ENCODE data around the gene PROK2.

Gene PROK2

GRCh38 chr3:71809321-71810026 is 24.5 kb upstream of the PROK2 start:
- H2AFZ ChIP-seq (ENCODE audit: low read length, unreplicated experiment): no peak overlapping the region
- H3K4me1 ChIP-seq (ENCODE audit: control insufficient read depth, insufficient read depth, low read length, unreplicated experiment): no peaks in the 10 kb centered on the region
- H3K27me3 ChIP-seq (ENCODE audit: insufficient read depth, low read length): peaks cover 56% of the 10 kb centered on the region
- no peak overlapping the region for H3K4me3 ChIP-seq (ENCODE audit: low read depth, low read length)
- H3K36me3 ChIP-seq (ENCODE audit: insufficient read depth, low read length): no peaks in the 10 kb centered on the region
- no peaks in the 10 kb centered on the region for H3K79me2 ChIP-seq (ENCODE audit: control insufficient read depth, insufficient read depth, low read length, unreplicated experiment)
- no peak overlapping the region for H3K27ac ChIP-seq (ENCODE audit: low read depth, low read length)

DNA sequence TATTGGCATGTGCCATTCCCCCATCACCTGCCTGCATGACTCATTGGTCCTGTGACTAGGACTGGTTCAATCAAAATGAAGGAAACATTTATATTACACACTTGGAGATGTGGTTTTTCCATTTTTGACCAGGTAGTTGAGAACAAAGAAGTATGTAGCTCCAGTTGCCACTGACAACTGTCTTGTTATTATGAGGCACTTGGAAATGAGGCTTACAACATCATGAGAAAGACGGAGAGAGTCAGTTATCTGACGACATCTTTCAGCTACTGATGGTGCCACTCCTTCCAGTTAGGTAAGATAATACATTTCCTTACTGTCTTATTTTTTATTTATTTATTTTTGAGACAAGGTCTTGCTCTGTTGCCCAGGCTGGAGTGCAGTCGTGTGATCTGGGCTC is 21.8 kb upstream of the PROK2 start:
- Histone ChIP-seq H3K27me3 (ENCODE audit: insufficient read depth, low read length) (peaks cover 52% of the 10 kb centered on the region), H3K4me3 (ENCODE audit: low read depth, low read length) (no peak overlapping the region), H3K79me2 (ENCODE audit: control insufficient read depth, insufficient read depth, low read length, unreplicated experiment) (no peaks in the 10 kb centered on the region), H2AFZ (ENCODE audit: low read length, unreplicated experiment) (no peak overlapping the region), H3K27ac (ENCODE audit: low read depth, low read length) (no peak overlapping the region), H3K4me1 (ENCODE audit: control insufficient read depth, insufficient read depth, low read length, unreplicated experiment) (no peaks in the 10 kb centered on the region), H3K36me3 (ENCODE audit: insufficient read depth, low read length) (no peaks in the 10 kb centered on the region)

DNA sequence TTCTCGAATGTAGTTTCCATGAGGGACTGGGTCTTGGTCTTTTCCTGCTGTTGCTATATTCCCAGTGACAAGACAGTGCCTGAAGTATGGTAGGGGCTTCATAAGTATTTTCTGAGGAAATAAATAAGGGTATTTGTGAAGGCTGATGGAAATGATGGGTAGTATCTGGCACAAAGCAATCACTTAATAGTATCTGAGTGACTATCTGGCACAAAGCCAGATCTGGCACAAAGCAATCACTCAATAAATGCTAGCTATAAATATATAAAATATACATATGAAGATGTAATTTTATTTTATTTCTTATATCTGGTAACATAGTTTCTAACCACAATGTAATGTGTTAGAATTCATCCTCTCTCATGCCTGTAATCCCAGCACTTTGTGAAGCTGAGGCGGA is 20.7 kb upstream of the PROK2 start:
- Histone ChIP-seq H2AFZ (ENCODE audit: low read length, unreplicated experiment) (no peak overlapping the region), H3K79me2 (ENCODE audit: control insufficient read depth, insufficient read depth, low read length, unreplicated experiment) (no peaks in the 10 kb centered on the region)

DNA sequence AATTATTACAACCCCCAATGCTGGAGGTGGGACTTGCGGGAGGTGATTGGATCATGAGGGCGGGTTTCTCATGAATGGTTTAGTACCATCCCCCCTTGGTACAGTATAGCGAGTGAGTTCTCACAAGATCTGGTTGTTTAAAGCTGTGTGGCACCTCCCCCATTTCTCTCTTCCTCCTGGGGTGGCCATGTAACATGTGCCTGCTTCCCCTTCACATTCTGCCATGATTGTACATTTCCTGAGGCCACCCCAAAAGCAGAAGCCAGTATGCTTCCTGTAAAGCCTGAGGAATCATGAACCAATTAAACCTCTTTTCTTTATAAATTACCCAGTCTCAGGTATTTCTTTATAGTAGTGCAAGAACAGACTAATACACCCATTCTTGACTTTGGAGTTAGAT is 20.3 kb upstream of the PROK2 start:
- H3K36me3 ChIP-seq (ENCODE audit: insufficient read depth, low read length): no peaks in the 10 kb centered on the region
- peaks cover 63% of the 10 kb centered on the region for H3K27me3 ChIP-seq (ENCODE audit: insufficient read depth, low read length)
- H2AFZ ChIP-seq (ENCODE audit: low read length, unreplicated experiment): no peak overlapping the region
- H3K4me1 ChIP-seq (ENCODE audit: control insufficient read depth, insufficient read depth, low read length, unreplicated experiment): no peaks in the 10 kb centered on the region
- no peaks in the 10 kb centered on the region for H3K79me2 ChIP-seq (ENCODE audit: control insufficient read depth, insufficient read depth, low read length, unreplicated experiment)
- no peak overlapping the region for H3K27ac ChIP-seq (ENCODE audit: low read depth, low read length)
- no peak overlapping the region for H3K4me3 ChIP-seq (ENCODE audit: low read depth, low read length)

More for the DNA sequence above, 20.7 kb upstream of the PROK2 start:
- Histone ChIP-seq H3K27me3 (ENCODE audit: insufficient read depth, low read length) (peaks cover 63% of the 10 kb centered on the region), H3K4me3 (ENCODE audit: low read depth, low read length) (no peak overlapping the region), H3K4me1 (ENCODE audit: control insufficient read depth, insufficient read depth, low read length, unreplicated experiment) (no peaks in the 10 kb centered on the region), H3K27ac (ENCODE audit: low read depth, low read length) (no peak overlapping the region), H3K36me3 (ENCODE audit: insufficient read depth, low read length) (no peaks in the 10 kb centered on the region)

- no peak overlapping the region for H2AFZ ChIP-seq (ENCODE audit: low read length, unreplicated experiment)
- no peaks in the 10 kb centered on the region for H3K4me1 ChIP-seq (ENCODE audit: control insufficient read depth, insufficient read depth, low read length, unreplicated experiment)
- no peak overlapping the region for H3K27ac ChIP-seq (ENCODE audit: low read depth, low read length)
- no peak overlapping the region for H3K4me3 ChIP-seq (ENCODE audit: low read depth, low read length)
- no peaks in the 10 kb centered on the region for H3K79me2 ChIP-seq (ENCODE audit: control insufficient read depth, insufficient read depth, low read length, unreplicated experiment)
- no peaks in the 10 kb centered on the region for H3K36me3 ChIP-seq (ENCODE audit: insufficient read depth, low read length)
- peaks cover 64% of the 10 kb centered on the region for H3K27me3 ChIP-seq (ENCODE audit: insufficient read depth, low read length)
Measured at GRCh38 chr3:71803248-71803647, 18.3 kb upstream of the PROK2 start.

DNA sequence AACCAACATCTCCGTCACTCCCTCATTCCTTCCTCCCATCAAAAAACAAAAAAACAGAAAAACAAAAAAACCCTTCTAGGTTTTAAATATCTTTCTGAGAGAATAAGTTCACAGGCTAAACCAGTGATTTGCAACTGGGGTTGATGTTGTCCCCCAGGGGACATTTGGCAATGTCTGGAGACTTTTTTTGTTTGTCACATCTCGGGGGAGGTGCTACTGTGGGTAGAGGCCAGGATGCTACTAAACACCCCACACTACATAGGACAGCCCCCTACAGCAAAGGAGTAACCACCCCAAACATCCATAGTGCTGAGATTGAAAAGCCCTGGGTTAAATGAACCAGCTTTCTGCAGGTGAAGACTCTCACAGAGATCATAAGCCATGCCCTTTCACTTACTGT is 17.0 kb upstream of the PROK2 start:
- H3K4me3 ChIP-seq (ENCODE audit: low read depth, low read length): no peak overlapping the region
- no peak overlapping the region for H2AFZ ChIP-seq (ENCODE audit: low read length, unreplicated experiment)
- peaks cover 68% of the 10 kb centered on the region for H3K27me3 ChIP-seq (ENCODE audit: insufficient read depth, low read length)
- no peaks in the 10 kb centered on the region for H3K79me2 ChIP-seq (ENCODE audit: control insufficient read depth, insufficient read depth, low read length, unreplicated experiment)
- no peaks in the 10 kb centered on the region for H3K36me3 ChIP-seq (ENCODE audit: insufficient read depth, low read length)
- no peak overlapping the region for H3K27ac ChIP-seq (ENCODE audit: low read depth, low read length)
- H3K4me1 ChIP-seq (ENCODE audit: control insufficient read depth, insufficient read depth, low read length, unreplicated experiment): no peaks in the 10 kb centered on the region

DNA sequence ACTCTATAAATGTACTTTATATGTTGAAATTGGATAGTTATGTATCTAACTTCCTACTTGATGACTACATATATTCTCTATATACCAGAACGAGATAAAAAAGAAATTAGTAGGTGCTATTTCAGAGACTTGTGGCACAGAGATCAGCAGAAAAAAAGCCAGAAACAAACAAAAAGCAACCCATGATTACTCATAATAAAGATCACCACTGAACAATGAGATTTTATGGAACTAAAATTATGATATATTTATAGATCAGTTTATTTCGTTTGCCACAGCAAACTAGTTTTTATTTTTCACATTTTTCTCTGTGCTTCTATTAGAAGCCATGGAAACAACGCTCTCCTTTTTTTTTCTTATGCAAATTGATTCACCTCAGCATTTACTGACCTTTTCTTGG is 15.1 kb upstream of the PROK2 start:
- Histone ChIP-seq H3K79me2 (ENCODE audit: control insufficient read depth, insufficient read depth, low read length, unreplicated experiment) (no peaks in the 10 kb centered on the region), H3K27me3 (ENCODE audit: insufficient read depth, low read length) (peaks cover 86% of the 10 kb centered on the region), H3K27ac (ENCODE audit: low read depth, low read length) (no peak overlapping the region), H3K36me3 (ENCODE audit: insufficient read depth, low read length) (no peaks in the 10 kb centered on the region), H3K4me3 (ENCODE audit: low read depth, low read length) (no peak overlapping the region), H2AFZ (ENCODE audit: low read length, unreplicated experiment) (no peak overlapping the region), H3K4me1 (ENCODE audit: control insufficient read depth, insufficient read depth, low read length, unreplicated experiment) (no peaks in the 10 kb centered on the region)

DNA sequence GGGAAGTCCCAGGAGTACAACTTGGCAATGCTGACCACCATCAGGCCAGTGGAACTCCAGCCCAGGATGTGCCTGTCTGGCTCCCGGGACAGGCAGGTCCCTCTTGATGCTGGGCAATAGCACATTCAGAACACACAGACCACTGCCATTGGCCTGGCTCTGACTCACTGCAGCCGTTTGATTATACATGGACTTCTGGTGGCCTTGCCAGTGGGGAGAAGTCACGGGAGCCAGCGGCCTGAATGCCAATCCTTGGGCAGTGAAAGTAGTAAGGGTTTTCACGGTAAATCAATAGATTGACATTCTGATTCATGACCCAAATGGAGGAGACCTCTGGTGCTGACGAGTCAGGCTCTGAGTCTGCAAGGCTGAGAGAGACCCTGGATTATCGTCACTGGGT is 12.5 kb upstream of the PROK2 start:
- no peaks in the 10 kb centered on the region for H3K36me3 ChIP-seq (ENCODE audit: insufficient read depth, low read length)
- H3K4me3 ChIP-seq (ENCODE audit: low read depth, low read length): no peak overlapping the region
- no peaks in the 10 kb centered on the region for H3K79me2 ChIP-seq (ENCODE audit: control insufficient read depth, insufficient read depth, low read length, unreplicated experiment)
- no peak overlapping the region for H2AFZ ChIP-seq (ENCODE audit: low read length, unreplicated experiment)
- no peak overlapping the region for H3K27ac ChIP-seq (ENCODE audit: low read depth, low read length)
- H3K27me3 ChIP-seq (ENCODE audit: insufficient read depth, low read length): peaks cover 92% of the 10 kb centered on the region
- H3K4me1 ChIP-seq (ENCODE audit: control insufficient read depth, insufficient read depth, low read length, unreplicated experiment): no peaks in the 10 kb centered on the region

GRCh38 chr3:71796290-71796689 is 11.3 kb upstream of the PROK2 start:
- Histone ChIP-seq H3K4me1 (ENCODE audit: control insufficient read depth, insufficient read depth, low read length, unreplicated experiment) (no peaks in the 10 kb centered on the region), H3K27me3 (ENCODE audit: insufficient read depth, low read length) (peaks cover 83% of the 10 kb centered on the region), H3K36me3 (ENCODE audit: insufficient read depth, low read length) (no peaks in the 10 kb centered on the region), H2AFZ (ENCODE audit: low read length, unreplicated experiment) (no peak overlapping the region), H3K4me3 (ENCODE audit: low read depth, low read length) (no peak overlapping the region), H3K79me2 (ENCODE audit: control insufficient read depth, insufficient read depth, low read length, unreplicated experiment) (no peaks in the 10 kb centered on the region), H3K27ac (ENCODE audit: low read depth, low read length) (no peak overlapping the region)

GRCh38 chr3:71791634-71792033 is 6.7 kb upstream of the PROK2 start:
- Histone ChIP-seq H3K4me1 (ENCODE audit: control insufficient read depth, insufficient read depth, low read length, unreplicated experiment) (no peaks in the 10 kb centered on the region), H3K27me3 (ENCODE audit: insufficient read depth, low read length) (peaks cover 53% of the 10 kb centered on the region), H3K36me3 (ENCODE audit: insufficient read depth, low read length) (no peaks in the 10 kb centered on the region), H2AFZ (ENCODE audit: low read length, unreplicated experiment) (no peak overlapping the region), H3K27ac (ENCODE audit: low read depth, low read length) (no peak overlapping the region), H3K79me2 (ENCODE audit: control insufficient read depth, insufficient read depth, low read length, unreplicated experiment) (no peaks in the 10 kb centered on the region), H3K4me3 (ENCODE audit: low read depth, low read length) (no peak overlapping the region)

- H3K79me2 ChIP-seq (ENCODE audit: control insufficient read depth, insufficient read depth, low read length, unreplicated experiment): no peaks in the 10 kb centered on the region
- H3K27me3 ChIP-seq (ENCODE audit: insufficient read depth, low read length): peaks cover 52% of the 10 kb centered on the region
- H3K4me1 ChIP-seq (ENCODE audit: control insufficient read depth, insufficient read depth, low read length, unreplicated experiment): no peaks in the 10 kb centered on the region
- no peak overlapping the region for H3K27ac ChIP-seq (ENCODE audit: low read depth, low read length)
- H3K4me3 ChIP-seq (ENCODE audit: low read depth, low read length): no peak overlapping the region
- no peaks in the 10 kb centered on the region for H3K36me3 ChIP-seq (ENCODE audit: insufficient read depth, low read length)
- H2AFZ ChIP-seq (ENCODE audit: low read length, unreplicated experiment): no peak overlapping the region
Measured at GRCh38 chr3:71789922-71790321, 5.0 kb upstream of the PROK2 start.

All from ACC112 (cell line).